Nephron (organoid): ENCODE data around the gene ARHGEF40.

Experiments used
- H3K27ac Mint-ChIP-seq, 3 experiments: 2 replicates each; pipeline ENCODE4 v1.8.0; 2020; ENCODE audit warnings: mixed read lengths in 3 of 3, mild to moderate bottlenecking in 2 of 3, moderate library complexity in 1 of 3
- H3K27me3 Mint-ChIP-seq: 2 replicates; pipeline ENCODE4 v1.8.0; 2021; ENCODE audit warnings: low read depth, mild to moderate bottlenecking, moderate library complexity, mixed read lengths
- H3K36me3 Mint-ChIP-seq: 2 replicates; pipeline ENCODE4 v1.8.0; 2020; ENCODE audit warnings: low read depth, mixed read lengths
- H3K4me1 Mint-ChIP-seq: 2 replicates; pipeline ENCODE4 v1.8.0; 2020; ENCODE audit warnings: mixed read lengths
- H3K4me3 Mint-ChIP-seq, 3 experiments: 2 replicates each; pipeline ENCODE4 v1.8.0; 2020; ENCODE audit warnings: mild to moderate bottlenecking in 3 of 3, mixed read lengths in 3 of 3, moderate library complexity in 2 of 3
- H3K9me3 Mint-ChIP-seq: 2 replicates; pipeline ENCODE4 v1.8.0; 2020; ENCODE audit warnings: mixed read lengths
- CTCF ChIP-seq, 3 experiments: fragments of 200-600 bp; sonication (generic); IDR thresholded peaks; one replicate each; pipeline ENCODE4 v1.5.0; 2021; ENCODE audit warnings: antibody characterized with exemption in 3 of 3; ENCODE audit not compliant: unreplicated experiment in 3 of 3

Gene ARHGEF40

GRCh38 chr14:21078287-21078686, 8.2 kb downstream of the ARHGEF40 start:
- Mint-ChIP-seq H3K9me3 (no peaks in the 10 kb centered on the region), H3K4me1 (peaks cover 12% of the 10 kb centered on the region), H3K4me3 (no peak overlapping the region), H3K27ac (no peak overlapping the region), H3K27me3 (no peaks in the 10 kb centered on the region), H3K36me3 (peaks cover 82% of the 10 kb centered on the region)
- no peak for TF ChIP-seq CTCF (IDR thresholded peaks at IDR 0.05; ENCODE audit: unreplicated experiment in 3 of 3)

- Mint-ChIP-seq H3K4me3 (no peak overlapping the region), H3K36me3 (peaks cover 78% of the 10 kb centered on the region), H3K27ac (no peak overlapping the region), H3K9me3 (no peaks in the 10 kb centered on the region), H3K4me1 (peaks cover 7% of the 10 kb centered on the region), H3K27me3 (no peaks in the 10 kb centered on the region)
- TF ChIP-seq CTCF (IDR thresholded peaks at IDR 0.05; ENCODE audit: unreplicated experiment in 3 of 3): no peak
Measured at GRCh38 chr14:21078726-21079125, 8.6 kb downstream of the ARHGEF40 start.

GRCh38 chr14:21081521-21082142, 11.5 kb downstream of the ARHGEF40 start:
- Mint-ChIP-seq H3K9me3 (no peaks in the 10 kb centered on the region), H3K4me1 (peaks cover 3% of the 10 kb centered on the region), H3K27me3 (no peaks in the 10 kb centered on the region), H3K27ac (no peak overlapping the region), H3K36me3 (peaks cover 78% of the 10 kb centered on the region), H3K4me3 (no peak overlapping the region)
- no peak for TF ChIP-seq CTCF (IDR thresholded peaks at IDR 0.05; ENCODE audit: unreplicated experiment in 3 of 3)

GRCh38 chr14:21083565-21084325, 13.6 kb downstream of the ARHGEF40 start:
- Mint-ChIP-seq H3K27me3 (no peaks in the 10 kb centered on the region), H3K27ac (no peak overlapping the region), H3K9me3 (no peaks in the 10 kb centered on the region), H3K4me1 (peaks cover 5% of the 10 kb centered on the region), H3K4me3 (no peak overlapping the region), H3K36me3 (peaks cover 78% of the 10 kb centered on the region)
- no peak for TF ChIP-seq CTCF (IDR thresholded peaks at IDR 0.05; ENCODE audit: unreplicated experiment in 3 of 3)

GRCh38 chr14:21084396-21084795, 14.3 kb downstream of the ARHGEF40 start:
- no peaks in the 10 kb centered on the region for H3K27me3 Mint-ChIP-seq
- no peak for TF ChIP-seq CTCF (IDR thresholded peaks at IDR 0.05; ENCODE audit: unreplicated experiment in 3 of 3)
- H3K4me1 Mint-ChIP-seq: peaks cover 5% of the 10 kb centered on the region
- H3K4me3 Mint-ChIP-seq: no peak overlapping the region
- H3K36me3 Mint-ChIP-seq: peaks cover 78% of the 10 kb centered on the region
- H3K27ac Mint-ChIP-seq: no peak overlapping the region
- H3K9me3 Mint-ChIP-seq: no peaks in the 10 kb centered on the region
